Immature natural killer cell (primary cell): Measurements from ENCODE around the gene EFCAB13. TPM values are rescaled to one million over a fixed set of nuclear protein-coding genes. Genes with fewer than 3 reads are reported as not detected.
"Not testable (repeated sequence)": the region's sequence is repeated elsewhere in the genome, so short reads cannot be mapped to it uniquely, and the experiment has no call there.

Source experiments
- DNase-seq, 3 donors: peaks; one replicate each; pipeline ENCODE4 v3.0.0; 2022; ENCODE audit warnings: mixed read lengths in 1 of 3
- H3K27ac Mint-ChIP-seq, 6 donors: one replicate each; pipeline ENCODE4 v1.8.0; 2020; ENCODE audit warnings: mixed read lengths in 6 of 6, mild to moderate bottlenecking in 5 of 6, inconsistent platforms in 4 of 6, moderate library complexity in 3 of 6
- H3K27me3 Mint-ChIP-seq, 3 donors: one replicate each; pipeline ENCODE4 v1.8.0; 2020 to 2021; ENCODE audit warnings: low read depth in 3 of 3, mild to moderate bottlenecking in 3 of 3, mixed read lengths in 3 of 3, moderate library complexity in 3 of 3, inconsistent platforms in 1 of 3
- H3K36me3 Mint-ChIP-seq, 3 donors: one replicate each; pipeline ENCODE4 v1.8.0; 2020; ENCODE audit warnings: mixed read lengths in 3 of 3, inconsistent platforms in 2 of 3, mild to moderate bottlenecking in 2 of 3
- H3K4me1 Mint-ChIP-seq, 2 donors: one replicate each; pipeline ENCODE4 v1.8.0; 2020; ENCODE audit warnings: inconsistent platforms in 2 of 2, mild to moderate bottlenecking in 2 of 2, mixed read lengths in 2 of 2, moderate library complexity in 1 of 2
- H3K4me3 Mint-ChIP-seq, 5 donors: one replicate each; pipeline ENCODE4 v1.8.0; 2020; ENCODE audit warnings: mild to moderate bottlenecking in 5 of 5, mixed read lengths in 5 of 5, inconsistent platforms in 3 of 5, moderate library complexity in 3 of 5
- H3K9me3 Mint-ChIP-seq, 6 donors: one replicate each; pipeline ENCODE4 v1.8.0; 2020; ENCODE audit warnings: mild to moderate bottlenecking in 6 of 6, mixed read lengths in 6 of 6, inconsistent platforms in 4 of 6, moderate library complexity in 3 of 6
- polyA plus RNA-seq, 3 donors: library from polyadenylated mRNA; unstranded; fragments of 300-500 nt; fragmentation: Illumina TruSeq; gene quantifications; one replicate each; pipeline ENCODE4 v1.2.3, GENCODE V29; 2021

Gene EFCAB13
- polyA plus RNA-seq, 3 donors from 2014 or later = 0.97 to 1.0 (median 1.0) TPM

DNA sequence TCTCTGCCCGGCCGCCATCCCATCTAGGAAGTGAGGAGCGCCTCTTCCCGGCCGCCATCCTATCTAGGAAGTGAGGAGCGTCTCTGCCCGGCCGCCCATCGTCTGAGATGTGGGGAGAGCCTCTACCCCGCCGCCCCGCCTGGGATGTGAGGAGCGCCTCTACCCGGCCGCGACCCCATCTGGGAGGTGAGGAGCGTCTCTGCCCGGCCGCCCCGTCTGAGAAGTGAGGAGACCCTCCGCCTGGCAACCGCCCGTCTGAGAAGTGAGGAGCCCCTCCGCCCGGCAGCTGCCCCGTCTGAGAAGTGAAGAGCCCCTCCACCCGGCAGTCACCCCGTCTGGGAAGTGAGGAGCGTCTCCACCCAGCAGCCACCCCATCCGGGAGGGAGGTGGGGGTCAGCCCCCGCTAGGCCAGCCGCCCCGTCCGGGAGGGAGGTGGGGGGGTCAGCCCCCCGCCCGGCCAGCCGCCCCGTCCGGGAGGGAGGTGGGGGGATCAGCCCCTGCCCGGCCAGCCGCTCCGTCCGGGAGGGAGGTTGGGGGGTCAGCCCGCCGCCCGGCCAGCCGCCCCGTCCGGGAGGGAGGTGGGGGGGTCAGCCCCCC is 73.9 kb downstream of the EFCAB13 start:
- H3K4me1 Mint-ChIP-seq, H3K4me3 Mint-ChIP-seq, H3K9me3 Mint-ChIP-seq, H3K36me3 Mint-ChIP-seq, DNase-seq, H3K27ac Mint-ChIP-seq, H3K27me3 Mint-ChIP-seq: not testable (repeated sequence)

DNA sequence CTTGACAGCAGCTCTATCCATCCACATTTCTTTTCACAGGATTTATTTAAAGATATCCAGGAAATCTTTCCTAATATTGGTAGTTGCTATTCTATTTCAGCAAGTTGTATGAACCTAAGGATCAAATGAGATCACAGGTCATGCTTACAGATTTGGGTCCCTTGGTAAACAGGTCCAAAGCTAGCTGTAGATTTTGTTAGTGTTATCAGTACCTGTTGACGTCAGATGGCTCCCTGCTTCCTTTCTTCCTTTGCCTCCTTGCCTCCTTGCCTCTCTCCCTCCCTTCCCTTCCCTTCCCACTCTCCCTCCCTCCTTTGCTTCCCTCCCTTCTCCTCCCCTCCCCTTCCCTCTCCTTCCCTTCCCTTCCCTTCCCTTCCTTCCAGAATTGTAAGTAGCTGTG is 76.6 kb downstream of the EFCAB13 start:
- no peak for DNase-seq
- Mint-ChIP-seq H3K4me1 (no peaks in the 10 kb centered on the region), H3K4me3 (no peak overlapping the region), H3K27ac (no peak overlapping the region), H3K27me3 (no peaks in the 10 kb centered on the region), H3K9me3 (no peaks in the 10 kb centered on the region), H3K36me3 (peaks cover 0 to 5% (median 0%) of the 10 kb centered on the region in 3 donors)

DNA sequence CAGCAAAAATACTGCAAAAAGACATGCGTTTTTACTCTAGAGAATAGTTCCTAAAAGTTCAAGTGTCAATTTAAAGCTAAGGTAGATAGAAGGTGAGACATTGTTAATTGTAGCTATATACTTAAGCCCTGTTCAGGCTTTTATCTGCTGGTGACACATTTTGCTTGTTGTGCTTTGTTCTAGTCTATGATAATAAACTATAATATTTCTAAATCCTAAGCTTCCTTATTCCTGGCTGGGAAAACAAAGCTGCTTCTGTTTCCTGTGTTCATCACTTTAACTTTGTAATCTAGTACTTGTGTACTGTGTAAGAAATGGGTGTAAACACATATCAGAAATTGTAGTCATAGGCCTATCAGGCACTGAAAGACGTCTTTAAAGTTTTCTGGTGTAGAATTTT is 77.3 kb downstream of the EFCAB13 start:
- no peak for DNase-seq
- Mint-ChIP-seq H3K4me3 (no peak overlapping the region), H3K4me1 (no peaks in the 10 kb centered on the region), H3K27ac (no peak overlapping the region), H3K36me3 (peaks cover 0 to 5% (median 0%) of the 10 kb centered on the region in 3 donors), H3K27me3 (no peaks in the 10 kb centered on the region), H3K9me3 (no peaks in the 10 kb centered on the region)

DNA sequence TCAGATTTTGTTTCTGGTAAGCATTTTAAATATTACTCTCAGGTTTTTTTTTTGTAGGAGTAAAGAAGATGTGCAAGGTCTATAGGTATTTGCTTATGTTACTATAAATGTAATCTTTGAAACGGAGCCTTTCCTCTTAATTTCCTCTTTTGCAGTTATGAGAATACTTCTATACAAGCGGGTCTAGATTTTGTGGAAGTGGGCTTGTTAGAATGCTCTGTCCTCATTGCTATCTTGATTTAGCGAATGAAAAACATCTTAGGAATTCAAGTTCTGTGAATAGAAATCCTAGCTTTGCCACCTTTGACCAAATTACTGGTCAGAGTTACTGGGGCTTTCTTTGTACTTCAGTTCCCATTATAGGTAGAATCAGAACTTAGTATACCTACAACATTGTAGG is 80.3 kb downstream of the EFCAB13 start:
- H3K4me1 Mint-ChIP-seq = no peaks in the 10 kb centered on the region
- no peak overlapping the region for H3K4me3 Mint-ChIP-seq
- no peak overlapping the region for H3K27ac Mint-ChIP-seq
- no peaks in the 10 kb centered on the region for H3K9me3 Mint-ChIP-seq
- DNase-seq = no peak
- H3K36me3 Mint-ChIP-seq = no peaks in the 10 kb centered on the region
- H3K27me3 Mint-ChIP-seq = no peaks in the 10 kb centered on the region

DNA sequence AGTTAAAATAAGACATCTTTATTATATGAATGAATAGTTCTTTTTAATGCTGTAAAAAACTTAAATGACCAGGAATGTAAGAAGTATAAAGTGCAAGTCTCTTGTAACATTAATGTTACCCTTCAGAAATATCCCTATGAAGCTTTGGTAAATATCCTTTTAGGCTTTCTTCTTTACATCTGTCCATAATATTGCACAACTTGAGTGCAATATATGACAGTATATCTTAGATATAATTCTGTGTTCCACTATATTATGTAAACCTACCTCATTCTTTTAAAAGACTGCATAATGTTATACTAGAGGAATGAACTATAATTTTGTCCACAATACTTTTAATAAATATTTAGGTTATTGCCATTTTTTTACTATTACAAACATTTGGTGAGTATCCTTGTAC is 81.1 kb downstream of the EFCAB13 start:
- Mint-ChIP-seq H3K9me3 (no peaks in the 10 kb centered on the region), H3K27ac (no peak overlapping the region), H3K4me1 (no peaks in the 10 kb centered on the region), H3K27me3 (no peaks in the 10 kb centered on the region), H3K36me3 (no peaks in the 10 kb centered on the region), H3K4me3 (no peak overlapping the region)
- DNase-seq = no peak

DNA sequence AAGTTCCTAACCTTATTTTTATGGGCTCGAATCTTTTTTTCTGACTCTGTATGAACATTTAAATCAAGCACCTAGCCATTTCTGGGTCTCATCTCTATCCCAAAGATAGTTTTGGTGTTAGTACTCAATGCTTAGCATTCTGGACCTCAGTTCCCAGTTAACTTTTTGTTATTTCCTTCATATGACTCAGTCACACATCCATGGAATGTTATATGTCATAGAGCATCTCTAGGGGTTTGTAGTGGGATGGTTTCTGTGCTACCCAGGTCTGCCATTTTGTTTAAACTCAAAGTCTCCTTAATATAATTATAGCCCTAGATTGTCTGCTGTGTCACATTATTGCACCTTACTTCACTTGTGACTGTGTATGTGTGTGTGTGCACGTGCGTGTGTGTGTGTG is 90.1 kb downstream of the EFCAB13 start:
- Mint-ChIP-seq H3K27me3 (peaks cover 0 to 2% (median 0%) of the 10 kb centered on the region in 3 donors), H3K27ac (no peak overlapping the region), H3K4me1 (no peaks in the 10 kb centered on the region), H3K4me3 (no peak overlapping the region), H3K9me3 (no peaks in the 10 kb centered on the region), H3K36me3 (peaks cover 0 to 11% (median 0%) of the 10 kb centered on the region in 3 donors)
- DNase-seq = no peak

DNA sequence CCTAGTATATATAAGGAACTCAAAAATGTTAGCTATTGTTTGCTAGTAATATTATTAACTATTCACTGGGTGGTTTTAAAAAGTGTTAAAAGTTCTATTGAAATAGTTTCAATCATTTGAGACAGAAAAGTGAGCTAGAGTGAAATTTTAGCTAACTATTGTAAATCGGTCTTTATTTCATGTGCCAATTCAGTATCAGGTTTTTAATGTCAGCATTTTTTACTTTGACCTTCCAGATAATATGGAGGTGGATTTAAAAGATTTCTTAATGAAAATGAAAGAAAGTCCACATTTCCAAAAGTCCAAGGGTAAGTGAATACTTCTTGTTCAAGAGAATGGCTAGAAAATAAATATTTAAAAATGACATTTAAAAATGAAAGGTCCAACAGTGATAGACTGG is 90.9 kb downstream of the EFCAB13 start:
- no peak overlapping the region for H3K4me3 Mint-ChIP-seq
- H3K4me1 Mint-ChIP-seq = no peaks in the 10 kb centered on the region
- peaks cover 0 to 2% (median 0%) of the 10 kb centered on the region in 3 donors for H3K27me3 Mint-ChIP-seq
- no peak overlapping the region for H3K27ac Mint-ChIP-seq
- no peak for DNase-seq
- peaks cover 0 to 11% (median 0%) of the 10 kb centered on the region in 3 donors for H3K36me3 Mint-ChIP-seq
- H3K9me3 Mint-ChIP-seq = no peaks in the 10 kb centered on the region

DNA sequence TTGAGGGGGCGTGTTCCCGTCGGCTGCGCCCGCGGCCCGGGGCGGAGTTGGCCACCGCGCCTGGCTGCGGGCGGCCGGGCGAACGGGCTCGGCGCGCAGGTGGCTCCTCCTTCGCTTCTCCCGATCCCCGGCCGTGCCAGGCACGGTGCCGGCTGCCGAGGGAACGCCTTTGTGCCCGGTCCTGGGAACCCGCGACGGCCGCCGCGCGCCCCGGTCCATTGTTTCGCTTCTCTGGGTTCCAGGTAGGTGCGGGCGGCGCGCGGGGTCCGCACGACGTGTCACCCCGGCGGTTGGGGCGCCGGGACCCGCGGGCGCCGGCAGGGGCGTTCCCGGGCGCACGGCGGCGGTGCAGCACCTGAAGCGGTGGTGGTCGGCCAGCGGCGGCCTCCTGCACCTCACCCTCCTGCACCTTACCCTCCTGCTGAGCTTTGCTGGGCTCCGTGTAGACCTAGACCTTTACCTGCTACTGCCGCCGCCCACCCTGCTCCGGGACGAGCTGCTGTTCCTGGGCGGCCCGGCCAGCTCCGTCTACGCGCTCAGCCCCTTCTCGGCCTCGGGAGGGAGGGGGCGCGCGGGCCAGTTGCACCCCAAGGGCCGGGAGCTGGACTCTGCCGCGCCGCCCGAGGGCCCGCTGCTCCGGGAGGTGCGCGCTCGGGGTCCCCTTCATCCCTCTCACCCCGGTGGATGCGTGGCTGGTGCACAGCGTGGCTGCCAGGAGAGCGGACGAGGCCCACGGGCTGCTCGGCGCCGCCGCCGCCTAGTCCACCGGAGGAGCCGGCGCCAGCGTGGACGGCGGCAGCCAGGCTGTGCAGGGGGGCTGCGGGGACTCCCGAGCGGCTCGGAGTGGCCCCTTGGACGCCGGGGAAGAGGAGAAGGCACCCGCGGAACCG is 99.9 kb downstream of the EFCAB13 start:
- DNase-seq = peak in 1 of 3 donors; percentile 1
- H3K9me3 Mint-ChIP-seq = no peaks in the 10 kb centered on the region
- peak overlapping the region; percentile 67 to 90 (median 80) for H3K4me3 Mint-ChIP-seq
- peaks cover 6 to 14% of the 10 kb centered on the region in 2 donors for H3K4me1 Mint-ChIP-seq
- peaks cover 13 to 23% (median 16%) of the 10 kb centered on the region in 3 donors for H3K36me3 Mint-ChIP-seq
- peaks cover 2 to 7% (median 3%) of the 10 kb centered on the region in 3 donors for H3K27me3 Mint-ChIP-seq
- H3K27ac Mint-ChIP-seq = no peak overlapping the region

DNA sequence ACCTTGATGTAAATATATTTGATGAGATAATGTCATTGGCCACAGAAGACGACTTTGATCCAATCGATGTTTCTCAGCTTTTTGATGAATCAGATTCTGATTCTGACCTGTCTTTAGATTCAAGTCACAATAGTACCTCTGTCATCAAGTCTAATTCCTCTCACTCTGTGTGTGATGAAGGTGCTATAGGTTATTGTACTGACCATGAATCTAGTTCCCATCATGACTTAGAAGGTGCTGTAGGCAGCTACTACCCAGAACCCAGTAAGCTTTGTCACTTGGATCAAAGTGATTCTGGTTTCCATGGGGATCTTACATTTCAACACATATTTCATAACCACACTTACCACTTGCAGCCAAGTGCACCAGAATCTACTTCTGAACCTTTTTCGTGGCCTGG is 101.5 kb downstream of the EFCAB13 start:
- not testable (repeated sequence) for H3K9me3 Mint-ChIP-seq, H3K27me3 Mint-ChIP-seq, H3K27ac Mint-ChIP-seq, DNase-seq, H3K4me3 Mint-ChIP-seq
- peaks cover 13 to 28% (median 16%) of the 10 kb centered on the region in 3 donors for H3K36me3 Mint-ChIP-seq
- H3K4me1 Mint-ChIP-seq = peaks cover 6 to 14% of the 10 kb centered on the region in 2 donors

DNA sequence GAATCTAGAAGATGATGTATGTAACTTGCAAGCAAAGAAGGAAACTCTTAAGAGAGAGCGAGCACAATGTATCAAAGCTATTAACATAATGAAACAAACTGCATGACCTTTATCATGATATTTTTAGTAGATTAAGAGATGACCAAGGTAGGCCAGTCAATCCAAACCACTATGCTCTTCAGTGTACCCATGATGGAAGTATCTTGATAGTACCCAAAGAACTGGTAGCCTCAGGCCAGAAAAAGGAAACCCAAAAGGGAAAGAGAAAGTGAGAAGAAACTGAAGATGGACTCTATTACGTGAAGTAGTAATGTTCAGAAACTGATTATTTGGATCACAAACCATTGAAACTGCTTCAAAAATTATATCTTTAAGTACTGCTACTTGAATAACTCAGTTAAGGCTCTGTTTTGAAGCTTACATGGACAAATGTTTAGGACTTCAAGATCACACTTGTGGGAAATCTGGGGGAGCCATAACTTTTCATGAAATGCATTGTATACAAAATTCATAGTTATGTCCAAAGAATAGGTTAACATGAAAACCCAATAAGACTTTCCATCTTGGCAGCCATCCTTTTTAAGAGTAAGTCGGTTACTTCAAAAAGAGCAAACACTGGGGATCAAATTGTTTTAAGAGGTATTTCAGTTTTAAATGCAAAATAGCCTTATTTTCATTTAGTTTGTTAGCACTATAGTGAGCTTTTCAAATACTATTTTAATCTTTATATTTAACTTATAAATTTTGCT is 102.3 kb downstream of the EFCAB13 start:
- not testable (repeated sequence) for H3K27me3 Mint-ChIP-seq, H3K9me3 Mint-ChIP-seq, DNase-seq, H3K27ac Mint-ChIP-seq
- Mint-ChIP-seq H3K4me3 (peak overlapping the region in 1 of 5 donors; percentile 13), H3K4me1 (peaks cover 6 to 14% of the 10 kb centered on the region in 2 donors), H3K36me3 (peaks cover 13 to 28% (median 16%) of the 10 kb centered on the region in 3 donors)

DNA sequence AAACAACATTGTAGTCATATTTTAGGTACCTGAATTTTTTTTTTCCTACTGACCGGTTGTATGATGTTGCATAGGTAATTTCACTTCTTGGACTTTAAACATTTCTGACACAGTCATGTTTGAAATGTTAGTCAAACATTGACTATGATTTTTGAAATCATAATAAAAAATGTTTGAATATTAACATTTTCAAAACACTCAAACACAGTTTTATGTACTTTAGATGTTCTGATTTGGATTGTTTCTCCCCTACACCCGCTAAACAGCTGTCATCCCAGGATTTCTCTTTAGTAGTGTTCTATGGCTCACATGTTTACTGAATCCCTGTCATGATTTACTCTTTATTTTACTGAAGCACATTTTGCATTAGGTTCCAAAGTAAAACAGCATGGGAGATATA is 104.2 kb downstream of the EFCAB13 start:
- peaks cover 4 to 8% of the 10 kb centered on the region in 2 donors for H3K4me1 Mint-ChIP-seq
- H3K27ac Mint-ChIP-seq = no peak overlapping the region
- H3K9me3 Mint-ChIP-seq = no peaks in the 10 kb centered on the region
- peaks cover 5 to 27% (median 21%) of the 10 kb centered on the region in 3 donors for H3K36me3 Mint-ChIP-seq
- peaks cover 0 to 6% (median 2%) of the 10 kb centered on the region in 3 donors for H3K27me3 Mint-ChIP-seq
- no peak overlapping the region for H3K4me3 Mint-ChIP-seq
- no peak for DNase-seq

DNA sequence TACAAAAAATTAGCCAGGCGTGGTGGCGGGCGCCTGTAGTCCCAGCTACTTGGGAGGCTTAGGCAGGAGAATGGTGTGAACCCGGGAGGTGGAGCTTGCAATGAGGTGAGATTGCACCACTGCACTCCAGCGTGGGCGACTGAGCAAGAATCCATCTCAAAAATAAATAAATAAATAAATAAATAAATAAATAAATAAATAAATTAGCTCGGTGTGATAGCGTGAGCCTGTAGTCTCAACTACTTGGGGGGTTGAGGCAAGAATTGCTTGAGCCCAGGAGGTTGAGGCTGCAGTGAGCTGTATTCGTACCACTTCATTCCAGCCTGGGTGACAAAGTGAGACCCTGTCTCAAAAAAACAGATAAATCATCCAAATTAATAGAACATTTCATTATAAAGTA is 108.5 kb downstream of the EFCAB13 start:
- peaks cover 0 to 20% (median 9%) of the 10 kb centered on the region in 3 donors for H3K36me3 Mint-ChIP-seq
- H3K4me3 Mint-ChIP-seq, H3K4me1 Mint-ChIP-seq, H3K9me3 Mint-ChIP-seq, H3K27ac Mint-ChIP-seq, DNase-seq, H3K27me3 Mint-ChIP-seq: not testable (repeated sequence)

DNA sequence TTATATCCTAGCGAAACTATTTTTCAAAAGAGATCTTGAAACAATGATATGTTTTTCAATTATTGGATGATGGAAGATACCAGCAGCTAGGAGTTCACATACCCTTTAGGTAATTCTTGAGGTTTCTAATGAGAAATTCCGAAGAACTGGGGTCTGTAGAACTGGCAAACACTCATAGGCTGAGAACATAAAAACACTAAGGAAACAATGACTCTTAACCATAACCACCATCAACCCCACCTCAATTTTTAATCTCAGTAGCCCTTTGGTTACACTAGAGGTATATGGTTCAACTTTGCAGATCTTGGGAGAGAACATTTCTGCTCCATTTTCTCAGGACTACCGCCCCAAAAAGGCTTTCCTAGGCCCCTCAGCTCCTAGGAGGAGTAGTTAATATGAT is 141.4 kb downstream of the EFCAB13 start:
- no peaks in the 10 kb centered on the region for H3K4me1 Mint-ChIP-seq

DNA sequence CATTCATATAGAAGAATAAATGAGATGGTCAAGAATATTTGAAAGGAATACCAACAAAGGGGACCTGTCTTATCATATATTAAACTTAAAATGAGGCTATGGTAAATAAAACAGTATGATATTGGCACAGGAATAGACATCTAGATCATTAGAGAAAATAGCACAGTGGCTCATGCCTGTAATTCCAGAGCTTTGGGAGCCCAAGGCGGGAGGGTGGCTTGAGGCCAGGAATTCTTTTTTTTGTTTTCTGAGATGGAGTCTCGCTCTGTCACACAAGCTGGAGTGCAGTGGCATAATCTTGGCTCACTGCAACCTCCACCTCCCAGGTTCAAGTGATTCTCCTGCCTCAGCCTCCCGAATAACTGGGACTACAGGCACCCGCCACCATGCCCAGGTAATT is 143.2 kb downstream of the EFCAB13 start:
- H3K4me1 Mint-ChIP-seq, H3K27ac Mint-ChIP-seq, H3K9me3 Mint-ChIP-seq, DNase-seq, H3K36me3 Mint-ChIP-seq, H3K27me3 Mint-ChIP-seq, H3K4me3 Mint-ChIP-seq: not testable (repeated sequence)

More for the DNA sequence above, 141.4 kb downstream of the EFCAB13 start:
- H3K4me3 Mint-ChIP-seq = no peak overlapping the region
- no peaks in the 10 kb centered on the region for H3K9me3 Mint-ChIP-seq
- no peak for DNase-seq
- peaks cover 0 to 2% (median 0%) of the 10 kb centered on the region in 3 donors for H3K27me3 Mint-ChIP-seq
- H3K36me3 Mint-ChIP-seq = peaks cover 0 to 3% (median 0%) of the 10 kb centered on the region in 3 donors
- H3K27ac Mint-ChIP-seq = no peak overlapping the region
